ENCODE data around the gene CDK5RAP2. TPM values are rescaled to one million over a fixed set of nuclear protein-coding genes. Genes with fewer than 3 reads are reported as not detected.

The CDK5RAP2 gene
- total and polyA plus RNA-seq, 10 of the 15 experiments (the other 5 are each of a cell fraction or from before 2014, with no cell fraction given) = 16.2 to 53.5 (median 34.5) TPM

- intact Hi-C loops (cut with micrococcal nuclease; ENCODE audit: unreplicated experiment) = no loop called here
- in situ Hi-C loops (cut with MboI) = no loop called here
- CTCF ChIA-PET = interaction anchor here (1.2 to 1.5 kb wide), 2 partner anchors 9 to 11 kb away, joined by 5 to 6 read pairs; no protein-coding TSS in a partner anchor
- ATAC-seq = no peak
- Histone ChIP-seq H3K79me2 (ENCODE audit: control insufficient read depth, insufficient read depth, low read length) (no peaks in the 10 kb centered on the region), H3K4me2 (ENCODE audit: control insufficient read depth, insufficient read depth) (no peak overlapping the region), H3K36me3 (ENCODE audit: control insufficient read depth in 2 of 2, insufficient read depth in 2 of 2, low read length in 1 of 2) (no peaks in the 10 kb centered on the region), H3K9me3 (replicated peaks; ENCODE audit: control insufficient read depth, insufficient read depth, low read length) (no peaks in the 10 kb centered on the region), H3K4me3 (no peak overlapping the region), H3K4me1 (ENCODE audit: control insufficient read depth, insufficient read depth, low read length) (no peaks in the 10 kb centered on the region), H3K27me3 (replicated peaks in 1 of 2; ENCODE audit: control insufficient read depth in 2 of 2, insufficient read depth in 2 of 2, low read length in 1 of 2) (no peaks in the 10 kb centered on the region), H3K9ac (ENCODE audit: control insufficient read depth, insufficient read depth, low read length) (no peak overlapping the region), H3K27ac (ENCODE audit: control insufficient read depth, insufficient read depth) (no peak overlapping the region), H4K20me1 (ENCODE audit: control insufficient read depth, insufficient read depth) (no peaks in the 10 kb centered on the region), H2AFZ (ENCODE audit: control insufficient read depth, low read depth, low read length) (no peak overlapping the region)
- TF ChIP-seq FOXK2 (IDR thresholded peaks at IDR 0.05) (no peak), REST (IDR thresholded peaks at IDR 0.05; ENCODE audit: low read depth, low read length) (no peak), WRNIP1 (IDR thresholded peaks at IDR 0.05; ENCODE audit: borderline replicate concordance, low read depth, low read length) (no peak), BACH1 (IDR thresholded peaks at IDR 0.05; ENCODE audit: borderline replicate concordance) (no peak), KLF5 (IDR thresholded peaks at IDR 0.05; ENCODE audit: partially characterized antibody) (no peak), IRF3 (IDR thresholded peaks at IDR 0.05) (no peak), ZBTB4 (CRISPR knock-in tag; IDR thresholded peaks at IDR 0.05) (no peak), MYB (IDR thresholded peaks at IDR 0.05; ENCODE audit: borderline replicate concordance, low read depth, low read length) (no peak), CREM (IDR thresholded peaks at IDR 0.05; ENCODE audit: low read depth) (no peak)
- WGBS (ENCODE audit: insufficient coverage, insufficient replicate concordance, low lambda C conversion rate, missing lambda C conversion rate) = 95% methylated on average over 1 of the region's 1 CpG
- no peak for FAIRE-seq
- BruUV-seq (replicated peaks) = no TSS peak
- no peak for DNase-seq (ENCODE audit: low read depth, low spot score)
- POLR2A ChIA-PET = no interaction called here
- SMC1A ChIA-PET (ENCODE audit: uncharacterized antibody, unreplicated experiment) = interaction anchor here (0.6 to 1.6 kb wide), 2 partner anchors 112 to 1678 kb away, joined by 3 read pairs; no protein-coding TSS in a partner anchor
- RAD21 ChIA-PET (ENCODE audit: unreplicated experiment) = no interaction called here
Measured at GRCh38 chr9:120611690-120612068, 31.7 kb upstream of the CDK5RAP2 start.
